ENCODE results near the gene OTOGL.

DNA sequence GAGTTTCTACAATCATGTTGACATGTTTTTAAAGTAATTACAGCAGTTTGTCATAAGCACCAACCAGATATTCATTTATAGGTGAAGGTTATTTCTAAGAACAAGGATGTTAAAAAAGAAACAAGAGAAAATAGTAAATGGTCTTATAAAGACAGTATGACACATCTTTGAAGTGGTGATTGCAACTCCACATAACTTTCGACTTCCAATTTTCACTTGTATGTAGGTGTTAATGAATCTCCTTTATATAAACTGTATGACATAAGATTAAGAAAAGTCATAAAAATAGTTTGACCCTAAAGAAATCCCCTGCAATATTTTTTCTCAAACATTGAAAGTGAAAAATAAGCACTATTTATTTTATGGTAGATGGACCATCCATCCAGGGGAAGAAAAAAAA, 199.9 kb downstream of the OTOGL start:
- TF ChIP-seq, protein P1, sequence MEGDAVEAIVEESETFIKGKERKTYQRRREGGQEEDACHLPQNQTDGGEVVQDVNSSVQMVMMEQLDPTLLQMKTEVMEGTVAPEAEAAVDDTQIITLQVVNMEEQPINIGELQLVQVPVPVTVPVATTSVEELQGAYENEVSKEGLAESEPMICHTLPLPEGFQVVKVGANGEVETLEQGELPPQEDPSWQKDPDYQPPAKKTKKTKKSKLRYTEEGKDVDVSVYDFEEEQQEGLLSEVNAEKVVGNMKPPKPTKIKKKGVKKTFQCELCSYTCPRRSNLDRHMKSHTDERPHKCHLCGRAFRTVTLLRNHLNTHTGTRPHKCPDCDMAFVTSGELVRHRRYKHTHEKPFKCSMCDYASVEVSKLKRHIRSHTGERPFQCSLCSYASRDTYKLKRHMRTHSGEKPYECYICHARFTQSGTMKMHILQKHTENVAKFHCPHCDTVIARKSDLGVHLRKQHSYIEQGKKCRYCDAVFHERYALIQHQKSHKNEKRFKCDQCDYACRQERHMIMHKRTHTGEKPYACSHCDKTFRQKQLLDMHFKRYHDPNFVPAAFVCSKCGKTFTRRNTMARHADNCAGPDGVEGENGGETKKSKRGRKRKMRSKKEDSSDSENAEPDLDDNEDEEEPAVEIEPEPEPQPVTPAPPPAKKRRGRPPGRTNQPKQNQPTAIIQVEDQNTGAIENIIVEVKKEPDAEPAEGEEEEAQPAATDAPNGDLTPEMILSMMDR (conservative IDR thresholded peaks at IDR 0.05; ENCODE audit: low read depth, low read length), result no peak
- no peak for TF ChIP-seq EZH2phosphoT487 (IDR thresholded peaks at IDR 0.05; ENCODE audit: borderline replicate concordance, low read length)
- no peak for TF ChIP-seq EZH2 (IDR thresholded peaks at IDR 0.05; ENCODE audit: low read length, unreplicated experiment)

Data from PC-3 (cell line).